HG03064 (cell line): Measurements from ENCODE around the gene NEK5.
"Not testable (repeated sequence)": the region's sequence is repeated elsewhere in the genome, so short reads cannot be mapped to it uniquely, and the experiment has no call there.

Experiments used
- ATAC-seq: cut with Tn5 transposase; IDR thresholded peaks from one replicate; pipeline ENCODE4 v1.9.1; 2021; ENCODE audit warnings: low read depth; ENCODE audit not compliant: unreplicated experiment

Gene NEK5

DNA sequence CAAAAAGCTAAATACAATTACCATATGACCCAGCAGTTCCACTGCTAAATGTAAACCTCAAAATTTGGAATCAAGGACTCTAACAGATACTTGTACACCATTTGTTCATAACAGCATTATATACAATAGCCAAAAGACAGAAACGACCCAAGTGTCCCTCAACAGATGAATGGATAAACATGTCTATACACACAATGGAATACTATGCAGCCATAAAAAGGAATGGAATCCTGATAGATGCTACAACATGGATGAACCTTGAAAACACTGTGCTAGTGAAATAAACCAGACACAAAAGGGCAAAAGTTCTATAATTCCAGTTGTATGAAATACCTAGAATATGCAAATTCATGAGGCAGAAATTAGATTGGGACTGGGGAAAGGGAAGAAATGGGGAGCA, 18.4 kb upstream of the NEK5 start:
- ATAC-seq: no peak

DNA sequence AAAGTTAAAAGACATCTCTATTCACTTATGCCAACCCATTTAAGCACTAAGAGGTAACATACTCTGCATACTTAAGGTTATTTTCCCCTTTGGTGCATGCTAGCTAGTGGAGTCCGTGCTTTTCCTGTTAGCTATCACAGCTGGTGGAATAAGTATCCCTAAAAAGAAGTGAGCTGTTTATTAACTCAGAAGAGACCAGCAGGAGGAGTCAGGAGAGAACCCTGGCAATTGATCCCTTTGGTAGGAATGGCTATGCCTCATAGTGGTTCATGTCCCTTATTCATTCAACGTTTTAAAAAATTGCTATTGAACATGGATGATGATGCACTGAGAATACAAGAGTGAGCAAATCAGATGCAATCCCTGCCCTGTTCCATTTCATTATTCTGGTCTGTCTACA, 12.4 kb upstream of the NEK5 start:
- ATAC-seq: no peak

DNA sequence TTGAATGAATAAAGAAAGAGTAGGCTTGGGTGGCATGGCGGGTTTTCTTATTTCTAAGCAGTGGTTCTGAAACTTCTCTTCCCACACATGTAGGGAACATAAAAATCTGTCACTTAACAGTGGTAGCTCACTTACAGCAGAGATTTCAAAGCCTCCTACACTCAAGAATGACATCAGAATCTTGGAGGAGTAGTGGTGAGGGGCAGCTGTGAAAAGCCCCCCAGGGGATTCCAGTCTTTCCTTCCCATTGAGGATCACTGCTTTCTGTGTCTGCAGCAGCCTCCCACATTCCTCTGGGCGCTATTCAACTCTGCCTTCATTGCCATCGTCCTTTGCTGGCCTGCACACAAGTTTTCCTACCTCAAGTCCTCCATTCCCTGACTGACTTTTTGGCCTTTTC, 8.6 kb upstream of the NEK5 start:
- no peak for ATAC-seq

DNA sequence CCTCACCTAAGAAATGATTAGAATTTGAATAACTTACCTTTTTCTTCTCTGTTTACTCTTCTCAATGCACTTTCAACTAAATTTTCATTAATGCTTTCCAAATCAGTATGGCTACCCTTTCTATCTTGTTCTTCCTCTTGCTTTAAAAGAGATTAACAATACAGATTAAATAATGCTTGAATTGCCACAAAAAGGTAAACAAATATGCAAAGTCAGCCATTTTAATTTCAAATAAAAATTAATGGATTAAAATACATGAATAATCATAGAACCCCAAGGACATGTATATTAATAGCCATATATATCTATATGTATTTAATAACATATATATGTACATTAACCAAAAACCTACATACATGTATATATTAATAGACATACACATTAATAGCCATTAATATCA, 7.9 kb upstream of the NEK5 start:
- ATAC-seq: no peak

DNA sequence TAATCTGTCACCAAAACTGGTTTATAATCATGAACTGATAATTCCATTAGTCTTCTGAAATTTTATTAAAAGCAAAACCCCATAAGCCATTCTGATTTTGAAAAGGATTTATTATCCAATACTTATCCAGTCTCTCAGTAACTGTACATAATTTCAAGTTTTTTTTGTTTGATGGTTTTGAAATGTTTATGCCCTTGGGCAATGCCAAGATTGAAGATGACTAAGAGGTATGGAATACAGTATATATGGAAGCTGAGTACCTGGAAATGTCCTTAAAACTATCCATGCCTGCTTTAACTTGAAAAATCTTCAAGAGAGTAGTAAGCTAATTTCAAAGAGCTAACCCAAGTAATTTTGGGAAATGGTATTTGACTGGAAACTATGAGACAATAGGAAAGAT, 1.8 kb upstream of the NEK5 start:
- ATAC-seq: no peak

DNA sequence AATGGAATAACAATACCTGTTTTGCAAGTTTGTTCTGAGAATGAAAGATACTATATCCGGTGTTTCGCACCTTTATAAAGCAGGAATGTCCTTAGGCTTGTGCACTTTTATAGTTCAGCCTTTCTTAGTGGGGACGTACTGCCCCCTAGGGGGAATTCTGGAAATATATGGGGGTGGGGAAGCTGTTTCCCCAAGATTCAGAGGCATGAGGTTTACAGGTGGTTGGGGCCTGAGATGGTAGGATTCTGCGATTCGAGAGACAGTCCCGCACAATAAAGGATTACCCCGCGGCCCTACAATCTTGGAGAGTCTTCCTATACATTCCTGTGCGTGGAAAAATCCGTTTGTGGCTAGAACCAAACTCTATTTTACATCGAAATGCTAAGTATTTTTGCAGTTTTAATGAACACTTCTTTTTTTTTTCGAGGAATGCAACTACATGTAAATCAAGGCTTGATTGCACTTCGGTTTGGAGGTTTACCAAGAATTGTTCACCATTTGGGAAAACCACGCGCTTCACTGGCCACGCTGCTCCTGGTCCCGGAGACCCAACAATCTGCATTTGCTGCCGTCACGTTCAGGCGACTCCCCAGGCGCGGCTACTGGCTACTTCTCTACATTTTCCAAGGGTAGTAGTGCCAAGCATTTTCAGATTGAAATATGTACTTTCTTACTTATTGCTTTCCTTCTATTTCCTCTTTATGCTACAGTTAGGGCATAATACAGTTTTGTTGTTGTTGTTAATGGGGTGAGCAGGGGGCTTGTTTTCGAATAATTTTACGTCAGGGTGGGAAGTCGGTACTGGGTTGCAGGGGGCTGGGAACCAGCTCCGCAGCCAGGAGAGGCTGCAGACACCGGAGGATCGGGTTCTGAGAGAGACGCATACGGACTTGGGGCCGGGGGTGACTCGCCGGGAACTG, 830 bp downstream of the NEK5 start:
- no peak for ATAC-seq

DNA sequence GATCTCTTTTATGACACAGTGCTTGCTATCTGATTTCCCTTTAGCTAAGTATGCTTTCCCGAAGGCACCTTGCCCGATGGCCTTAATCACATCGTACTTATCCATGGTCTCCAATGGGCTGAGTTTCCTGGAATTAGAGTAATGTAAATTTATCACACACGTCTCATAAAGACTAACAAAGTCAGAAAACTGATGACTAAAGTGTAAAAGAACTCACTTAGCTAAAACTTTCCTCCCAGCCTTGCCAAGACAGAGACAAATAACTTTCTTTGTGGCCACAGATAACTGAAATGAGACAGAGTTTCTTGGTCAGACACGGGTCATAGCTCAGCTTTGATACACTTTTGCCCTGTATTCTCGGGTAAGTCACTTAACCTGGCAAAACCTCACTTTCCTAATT, 1.5 kb downstream of the NEK5 start:
- no peak for ATAC-seq

DNA sequence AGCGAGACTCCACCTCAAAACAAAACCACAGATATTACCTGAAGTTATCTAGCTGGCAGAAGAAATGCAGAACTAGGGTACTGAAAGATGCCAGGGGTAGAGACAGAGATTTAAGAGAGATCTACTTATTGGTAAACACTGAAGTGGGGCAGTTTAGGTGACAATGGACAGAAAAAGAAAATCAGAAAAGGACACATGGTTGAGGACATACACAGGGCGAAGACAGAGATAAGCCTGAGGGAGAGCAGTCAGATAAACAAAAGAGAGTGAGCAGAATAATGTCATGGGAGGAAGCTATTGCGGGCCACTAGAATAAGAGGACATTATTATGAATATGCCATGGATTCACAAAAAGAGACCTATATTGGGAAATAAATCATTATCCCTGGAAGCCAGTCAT, 3.3 kb downstream of the NEK5 start:
- ATAC-seq: no peak

DNA sequence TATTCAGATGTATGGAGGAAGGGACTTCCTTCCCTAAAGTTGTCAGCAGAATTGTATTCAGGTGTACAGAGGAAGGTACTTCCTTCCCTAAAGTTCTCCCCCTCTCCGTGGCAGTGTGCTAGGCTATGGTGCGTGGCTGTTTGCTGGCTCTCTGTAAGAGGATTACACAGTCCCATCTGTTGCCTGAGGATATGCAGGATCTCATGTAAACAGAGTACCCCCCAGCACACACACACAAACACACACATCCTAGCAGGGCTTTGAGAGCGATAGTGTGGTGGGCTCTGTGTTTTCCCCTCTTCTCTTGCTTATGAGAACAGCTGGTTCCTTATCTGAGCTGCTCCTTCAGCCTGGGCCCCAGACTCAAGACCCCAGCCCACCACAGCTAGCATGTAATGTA, 10.3 kb downstream of the NEK5 start:
- no peak for ATAC-seq

DNA sequence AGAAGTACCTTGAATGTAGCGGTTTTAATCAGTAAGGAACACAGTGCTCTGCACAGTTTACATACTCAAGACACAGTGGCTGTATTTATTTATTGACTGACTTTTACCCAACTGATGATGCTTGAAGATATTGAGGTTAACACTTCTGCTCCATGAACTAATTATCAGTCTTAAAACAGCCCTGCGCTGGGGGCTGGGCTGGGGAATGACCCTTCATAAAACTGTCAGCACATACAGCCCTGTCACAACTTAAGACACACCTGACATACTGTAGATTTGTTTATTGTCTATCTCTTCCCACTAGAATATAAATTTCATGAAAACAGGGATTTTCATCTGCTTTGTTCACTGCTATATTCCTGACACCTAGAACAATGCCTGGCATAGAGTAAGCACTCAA, 10.8 kb downstream of the NEK5 start:
- no peak for ATAC-seq

DNA sequence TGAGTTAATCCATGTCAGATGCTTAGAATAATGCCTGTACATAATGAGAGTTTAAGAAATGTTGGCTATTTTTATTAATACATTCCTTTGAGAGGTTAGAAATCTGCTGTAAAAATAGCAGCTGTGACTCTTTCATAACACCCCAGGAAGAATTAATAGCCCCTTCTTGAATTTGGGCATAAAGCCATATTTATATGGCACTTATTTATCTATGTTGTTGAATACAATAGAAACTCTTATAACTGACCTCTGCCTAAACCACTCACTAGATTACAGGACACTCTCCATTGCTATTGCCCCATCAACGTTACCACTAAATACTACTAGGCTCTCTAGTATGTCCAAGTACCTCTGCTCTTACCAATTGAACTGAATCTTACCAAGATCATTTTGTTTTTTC, 16.3 kb downstream of the NEK5 start:
- ATAC-seq: no peak

DNA sequence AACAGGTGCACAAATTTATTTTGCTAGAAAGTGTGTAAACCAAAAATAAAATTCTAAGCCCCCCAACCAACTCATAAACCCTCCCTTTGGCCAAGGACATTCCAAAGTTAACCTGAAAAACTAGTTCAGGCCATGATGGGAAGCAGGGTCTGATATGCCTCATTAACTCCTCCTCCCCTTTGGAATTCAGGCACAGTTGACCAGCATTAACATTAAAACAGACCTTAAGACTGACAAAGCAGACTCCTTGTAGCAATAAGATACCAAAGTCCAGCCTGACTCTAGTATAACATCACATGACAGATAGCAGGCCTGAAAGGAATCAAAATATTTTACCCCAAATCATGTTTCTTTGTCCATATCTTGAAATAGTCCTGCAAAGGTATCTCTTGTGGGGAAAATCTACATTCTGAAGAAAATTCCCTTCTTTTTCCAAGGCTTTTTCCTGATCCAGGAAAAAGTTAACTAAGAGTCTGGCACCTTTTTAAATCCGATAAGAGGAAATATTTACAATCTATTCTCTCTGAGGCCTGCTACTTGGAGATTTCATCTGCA, 19.7 kb downstream of the NEK5 start:
- no peak for ATAC-seq

DNA sequence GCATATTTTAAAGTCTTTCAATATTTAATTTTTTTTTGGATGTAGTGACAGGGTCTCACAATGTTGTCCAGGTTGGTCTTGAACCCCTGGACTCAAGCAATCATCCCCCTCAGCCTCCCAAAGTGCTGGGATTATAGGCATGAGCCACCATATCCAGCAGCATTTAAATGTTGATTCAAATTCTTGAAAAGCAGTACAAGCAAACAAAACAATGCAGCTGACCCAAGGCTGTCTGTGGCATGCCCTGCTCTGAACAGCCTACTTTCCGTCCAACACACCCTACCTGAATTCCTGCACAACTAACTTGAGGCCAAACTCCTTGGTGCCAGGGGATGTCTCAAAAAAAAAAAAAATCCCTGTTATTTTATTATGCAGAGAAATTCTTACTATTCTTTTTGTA, 23.0 kb downstream of the NEK5 start:
- ATAC-seq: no peak

DNA sequence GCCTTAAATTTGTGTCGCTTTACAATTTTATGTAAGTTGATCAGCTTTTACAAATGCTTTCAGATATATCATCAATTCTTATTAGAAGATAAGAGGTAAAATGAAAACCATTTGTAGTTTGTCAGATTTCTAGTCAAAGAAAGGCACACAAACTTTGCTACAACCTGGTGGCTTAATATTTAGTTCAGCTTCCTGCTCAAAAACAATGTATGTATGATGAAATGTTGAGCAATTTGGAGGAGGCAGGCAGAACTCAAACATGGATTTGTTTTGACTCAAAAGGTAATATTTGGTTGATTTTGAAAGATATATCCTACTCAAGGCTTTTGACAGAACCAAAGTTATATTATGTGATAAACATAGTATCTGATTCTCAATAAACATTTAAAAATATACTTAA, 24.2 kb downstream of the NEK5 start:
- no peak for ATAC-seq

DNA sequence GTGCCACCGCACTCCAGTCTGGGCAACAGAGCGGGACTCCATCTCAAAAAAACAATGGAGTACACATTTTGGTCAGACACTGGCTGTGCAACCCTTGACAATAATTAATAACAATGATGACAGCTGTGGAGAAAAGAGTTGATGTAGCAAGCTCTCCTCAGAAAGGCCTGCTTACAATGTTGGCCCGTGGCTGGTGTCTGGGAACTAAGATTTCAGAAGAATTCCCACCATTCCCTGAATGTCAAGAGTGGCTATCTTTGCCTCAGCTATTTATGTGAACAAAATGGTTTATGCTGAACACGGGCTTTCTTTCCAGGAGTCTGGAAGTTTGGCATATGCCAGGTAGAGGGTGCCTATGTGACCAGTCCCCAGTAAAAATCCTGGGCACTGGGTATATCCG, 25.5 kb downstream of the NEK5 start:
- no peak for ATAC-seq

DNA sequence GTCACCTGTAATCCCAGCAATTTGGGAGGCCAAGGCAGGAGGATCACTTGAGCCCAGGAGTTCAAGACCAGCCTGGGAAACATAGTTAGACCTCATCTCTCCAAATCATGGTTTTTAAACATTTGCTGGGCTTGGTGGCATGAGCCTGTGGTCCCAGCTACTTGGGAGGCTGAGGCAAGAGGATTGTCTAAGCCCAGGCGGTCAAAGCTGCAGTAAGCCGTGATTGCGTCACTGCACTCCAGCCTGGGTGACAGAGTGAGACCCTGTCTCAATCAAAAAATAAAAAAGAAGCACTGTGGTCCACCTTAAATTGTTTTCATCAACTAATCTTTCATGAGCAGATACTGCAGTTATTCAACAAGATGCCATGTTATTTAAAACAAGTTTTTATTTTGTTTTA, 26.4 kb downstream of the NEK5 start:
- not testable (repeated sequence) for ATAC-seq

DNA sequence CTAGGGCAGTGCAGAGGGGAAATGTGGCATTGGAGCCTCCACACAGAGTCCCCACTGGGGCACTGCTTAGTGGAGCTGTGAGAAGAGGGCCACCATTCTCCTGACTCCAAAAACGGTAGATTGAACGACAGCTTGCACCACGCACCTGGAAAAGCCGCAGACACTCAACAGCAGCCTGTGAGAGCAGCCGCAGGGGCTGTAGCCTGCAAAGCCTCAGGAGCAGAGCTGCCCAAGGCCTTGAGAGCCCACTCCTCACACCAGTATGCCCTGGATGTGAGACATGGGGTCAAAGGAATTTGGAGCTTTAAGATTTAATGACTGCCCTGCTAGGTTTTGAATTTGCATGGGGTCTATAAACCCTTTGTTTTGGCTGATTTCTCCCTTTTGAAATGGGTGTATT, 31.7 kb downstream of the NEK5 start:
- no peak for ATAC-seq

DNA sequence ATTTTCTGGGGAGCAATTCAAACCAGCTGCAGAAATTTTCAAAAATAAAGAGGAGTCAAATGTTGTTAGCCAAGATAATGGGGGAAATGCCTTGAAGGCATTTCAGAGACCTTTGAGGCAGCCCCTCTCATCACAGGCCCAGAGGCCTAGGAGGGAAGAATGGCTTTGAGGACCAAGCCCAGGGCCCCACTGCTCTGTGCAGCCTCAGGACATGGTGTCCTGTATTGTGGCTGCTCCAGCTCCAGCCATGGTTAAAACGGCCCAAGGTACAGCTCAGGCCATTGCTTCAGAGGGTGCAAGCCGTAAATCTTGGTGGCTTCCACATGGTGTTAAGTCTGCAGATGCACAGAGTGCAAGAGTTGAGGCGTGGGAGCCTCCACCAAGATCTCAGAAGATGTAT, 32.1 kb downstream of the NEK5 start:
- ATAC-seq: no peak

DNA sequence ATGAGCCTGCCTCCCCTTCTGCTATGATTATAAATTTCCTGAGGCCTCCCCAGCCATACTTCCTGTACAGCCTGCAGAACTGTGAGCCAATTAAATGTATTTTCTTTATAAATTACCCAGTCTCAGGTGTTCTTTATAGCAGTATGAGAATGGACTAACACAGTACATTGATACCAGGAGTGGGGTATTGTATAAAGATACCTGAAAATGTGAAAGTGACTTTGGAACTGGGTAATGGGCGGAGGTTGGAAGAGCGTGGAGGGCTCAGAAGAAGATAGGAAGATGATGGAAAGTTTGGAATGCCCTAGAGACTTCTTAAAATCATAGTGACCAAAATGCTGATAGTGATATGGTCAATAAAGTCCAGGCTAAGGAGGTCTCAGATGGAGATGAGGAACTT, 32.8 kb downstream of the NEK5 start:
- ATAC-seq: no peak

DNA sequence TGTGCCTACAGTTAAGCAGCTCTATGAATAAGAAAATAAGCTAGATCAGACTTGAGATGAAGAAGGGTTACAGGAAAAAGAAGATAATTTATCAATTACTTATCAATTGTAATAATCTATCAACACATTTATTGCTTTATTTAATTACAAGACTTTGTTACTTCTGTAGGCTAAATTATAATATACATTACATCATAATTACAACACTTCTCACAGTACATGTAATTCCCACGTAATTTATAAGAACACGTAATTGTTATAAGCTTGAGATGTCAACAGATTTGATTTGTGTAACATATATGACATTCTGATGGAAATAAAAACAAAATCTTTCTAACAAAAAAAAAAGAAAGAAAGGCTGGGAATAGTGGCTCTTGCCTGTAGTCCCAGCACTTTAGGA, 36.8 kb downstream of the NEK5 start:
- ATAC-seq: no peak

DNA sequence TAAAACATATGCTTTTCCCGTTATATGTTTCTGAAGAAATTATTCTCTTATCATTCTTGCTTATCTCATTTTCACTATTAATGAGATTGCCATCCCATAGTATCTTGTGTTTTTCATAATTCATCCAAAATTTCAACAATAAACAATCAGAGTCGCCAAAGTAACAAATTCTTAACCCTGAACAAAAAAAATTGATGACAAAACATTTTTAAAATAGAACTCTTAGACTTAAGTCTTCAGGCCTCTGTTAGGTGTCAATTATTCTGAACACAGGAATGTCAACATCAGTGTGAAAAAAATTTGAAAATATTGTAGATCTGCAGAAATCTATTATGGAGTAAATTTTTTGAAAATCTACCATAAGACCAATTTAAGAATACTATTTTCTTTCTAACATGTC, 37.4 kb downstream of the NEK5 start:
- ATAC-seq: no peak

DNA sequence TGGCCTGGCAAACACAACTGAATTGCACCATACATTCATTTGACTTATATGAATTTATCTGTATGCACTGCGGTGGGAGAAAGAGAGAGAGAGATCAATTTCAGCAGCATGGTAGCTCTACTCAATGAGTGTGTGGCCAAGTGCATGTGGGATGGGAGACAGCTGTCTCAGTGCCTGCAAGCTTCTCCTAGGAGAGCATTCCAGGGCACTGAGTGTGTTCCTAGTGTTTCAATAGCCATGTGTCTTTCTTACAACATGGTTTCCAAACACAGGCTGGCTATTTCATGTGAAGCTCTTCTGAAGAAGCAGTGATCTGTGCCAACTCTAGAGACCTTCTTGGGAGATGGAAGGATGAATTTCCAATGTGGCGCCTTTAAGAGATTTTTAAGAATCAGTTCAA, 43.5 kb downstream of the NEK5 start:
- ATAC-seq: no peak
